ENCODE data around the gene ZNF613. TPM values are rescaled to one million over a fixed set of nuclear protein-coding genes. Genes with fewer than 3 reads are reported as not detected.

The ZNF613 gene
- total and polyA plus RNA-seq, 2 experiments from 2014 or later: 13.8 to 18.1 TPM

DNA sequence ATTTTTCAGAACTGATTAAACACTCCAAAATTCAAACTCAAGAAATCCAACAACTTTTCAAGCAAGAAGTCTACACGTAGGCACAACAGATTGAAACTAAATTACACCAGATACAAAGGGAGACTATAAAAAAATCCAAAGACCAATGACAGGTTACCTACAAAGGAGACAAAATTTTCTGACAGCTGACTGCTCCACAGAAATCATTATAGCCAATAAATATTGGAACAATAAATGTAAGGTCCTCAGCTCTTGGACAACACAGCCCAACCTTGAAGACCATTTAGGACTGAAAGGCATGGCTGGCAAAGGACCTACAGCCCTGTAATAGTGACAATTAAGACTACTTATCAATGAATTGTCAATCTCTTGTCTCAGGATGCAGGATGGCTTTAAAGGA lies 43.4 kb downstream of the ZNF613 start (continued):
- TF ChIP-seq ZNF462 (CRISPR knock-in tag; IDR thresholded peaks at IDR 0.05): no peak
- no peak for TF ChIP-seq POLR2AphosphoS5 (IDR thresholded peaks at IDR 0.05; ENCODE audit: low read depth)
- no peak for TF ChIP-seq ZNF331 (CRISPR knock-in tag; IDR thresholded peaks at IDR 0.05; ENCODE audit: low read depth)
- no peak for TF ChIP-seq CREB1 (CRISPR knock-in tag; IDR thresholded peaks at IDR 0.05; ENCODE audit: low read depth)
- TF ChIP-seq, protein P1, sequence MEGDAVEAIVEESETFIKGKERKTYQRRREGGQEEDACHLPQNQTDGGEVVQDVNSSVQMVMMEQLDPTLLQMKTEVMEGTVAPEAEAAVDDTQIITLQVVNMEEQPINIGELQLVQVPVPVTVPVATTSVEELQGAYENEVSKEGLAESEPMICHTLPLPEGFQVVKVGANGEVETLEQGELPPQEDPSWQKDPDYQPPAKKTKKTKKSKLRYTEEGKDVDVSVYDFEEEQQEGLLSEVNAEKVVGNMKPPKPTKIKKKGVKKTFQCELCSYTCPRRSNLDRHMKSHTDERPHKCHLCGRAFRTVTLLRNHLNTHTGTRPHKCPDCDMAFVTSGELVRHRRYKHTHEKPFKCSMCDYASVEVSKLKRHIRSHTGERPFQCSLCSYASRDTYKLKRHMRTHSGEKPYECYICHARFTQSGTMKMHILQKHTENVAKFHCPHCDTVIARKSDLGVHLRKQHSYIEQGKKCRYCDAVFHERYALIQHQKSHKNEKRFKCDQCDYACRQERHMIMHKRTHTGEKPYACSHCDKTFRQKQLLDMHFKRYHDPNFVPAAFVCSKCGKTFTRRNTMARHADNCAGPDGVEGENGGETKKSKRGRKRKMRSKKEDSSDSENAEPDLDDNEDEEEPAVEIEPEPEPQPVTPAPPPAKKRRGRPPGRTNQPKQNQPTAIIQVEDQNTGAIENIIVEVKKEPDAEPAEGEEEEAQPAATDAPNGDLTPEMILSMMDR (conservative IDR thresholded peaks at IDR 0.05; ENCODE audit: low read depth in 2 of 2): no peak
- TF ChIP-seq ETS1 (IDR thresholded peaks at IDR 0.05): no peak

- H3K4me1 Mint-ChIP-seq: no peaks in the 10 kb centered on the region
- Histone ChIP-seq H3K27me3 (ENCODE audit: insufficient read depth) (no peaks in the 10 kb centered on the region), H3K27ac (ENCODE audit: low read depth) (no peak overlapping the region), H3F3A (replicated peaks; ENCODE audit: low read depth) (0 out of 2 replicates have a peak, but pooled peaks cover 4% of the 10 kb centered on the region), H3K4me1 (ENCODE audit: insufficient read depth) (no peaks in the 10 kb centered on the region), H3K4me3 (no peak overlapping the region), H3K36me3 (ENCODE audit: insufficient read depth) (peaks cover 56% of the 10 kb centered on the region), H3K79me2 (replicated peaks; ENCODE audit: insufficient read depth) (peaks cover 9% of the 10 kb centered on the region), H2AFZ (no peak overlapping the region), H3K4me2 (no peak overlapping the region), H4K20me1 (replicated peaks; ENCODE audit: insufficient read depth) (no peaks in the 10 kb centered on the region), H3K9me2 (ENCODE audit: insufficient read depth) (no peaks in the 10 kb centered on the region)
- TF ChIP-seq POLR2AphosphoS5 (IDR thresholded peaks at IDR 0.05; ENCODE audit: low read depth) (no peak), EZH2 (IDR thresholded peaks at IDR 0.05; ENCODE audit: low read depth, unreplicated experiment) (no peak), EZH2phosphoT487 (IDR thresholded peaks at IDR 0.05; ENCODE audit: unreplicated experiment) (no peak), ETS1 (IDR thresholded peaks at IDR 0.05) (no peak), ZNF331 (CRISPR knock-in tag; IDR thresholded peaks at IDR 0.05; ENCODE audit: low read depth) (no peak)
- TF ChIP-seq, protein P1 (conservative IDR thresholded peaks at IDR 0.05; ENCODE audit: low read depth in 2 of 2): no peak
- H3K27me3 Mint-ChIP-seq (ENCODE audit: insufficient read depth, low read depth, poor library complexity): peaks cover 2% of the 10 kb centered on the region
- H3K27ac Mint-ChIP-seq: no peak overlapping the region
- peaks cover 87% of the 10 kb centered on the region for H3K36me3 Mint-ChIP-seq (ENCODE audit: low read depth)
- ATAC-seq (no peak), DNase-seq (ENCODE audit: low spot score) (peak; percentile 22)
- H3K9me3 Mint-ChIP-seq: peaks cover 77% of the 10 kb centered on the region
- no peak overlapping the region for H3K4me3 Mint-ChIP-seq
Measured at GRCh38 chr19:51971624-51972023, 44.4 kb downstream of the ZNF613 start.
